ENCODE results near the gene AOC3. TPM values are rescaled to one million over a fixed set of nuclear protein-coding genes. Genes with fewer than 3 reads are reported as not detected.

Gene AOC3
- total and polyA plus RNA-seq, 2 of the 13 experiments (the other 11 are each of a cell fraction or from before 2014, with no cell fraction given), result 8.7 to 51.7 TPM

- TF ChIP-seq RXRA (CRISPR knock-in tag; IDR thresholded peaks at IDR 0.05) (no peak), ZNF644 (CRISPR knock-in tag; IDR thresholded peaks at IDR 0.05; ENCODE audit: low read depth) (no peak), ZNF431 (CRISPR knock-in tag; IDR thresholded peaks at IDR 0.05; ENCODE audit: borderline replicate concordance, low read depth) (no peak), XRCC5 (optimal IDR thresholded peaks at IDR 0.05; ENCODE audit: low read length) (peak; percentile 90), MED1 (CRISPR knock-in tag; IDR thresholded peaks at IDR 0.05) (0 out of 2 replicates have a peak, but pooled peaks have one; percentile 11), CENPBD1 (CRISPR knock-in tag; IDR thresholded peaks at IDR 0.05; ENCODE audit: borderline replicate concordance, low read depth) (no peak), ZNF44 (CRISPR knock-in tag; IDR thresholded peaks at IDR 0.05) (no peak), HMGA1 (CRISPR knock-in tag; conservative IDR thresholded peaks at IDR 0.05) (no peak), U2AF1 (optimal IDR thresholded peaks at IDR 0.05; ENCODE audit: low read depth, low read length) (no peak), SYNCRIP (IDR thresholded peaks at IDR 0.05; ENCODE audit: insufficient read depth, low read depth, low read length) (no peak), KLF11 (CRISPR knock-in tag; IDR thresholded peaks at IDR 0.05) (no peak), KDM2A (CRISPR knock-in tag; IDR thresholded peaks at IDR 0.05; ENCODE audit: borderline replicate concordance, low read depth) (no peak), ZFP1 (CRISPR knock-in tag; IDR thresholded peaks at IDR 0.05) (no peak), IRX3 (CRISPR knock-in tag; IDR thresholded peaks at IDR 0.05; ENCODE audit: borderline replicate concordance, low read depth) (no peak), GATAD2A (CRISPR knock-in tag; IDR thresholded peaks at IDR 0.05) (0 out of 2 replicates have a peak, but pooled peaks have one; percentile 33), HDAC2 (CRISPR knock-in tag; IDR thresholded peaks at IDR 0.05) (no peak), ZNF33B (CRISPR knock-in tag; IDR thresholded peaks at IDR 0.05) (no peak)
- TF ChIP-seq, protein P1, sequence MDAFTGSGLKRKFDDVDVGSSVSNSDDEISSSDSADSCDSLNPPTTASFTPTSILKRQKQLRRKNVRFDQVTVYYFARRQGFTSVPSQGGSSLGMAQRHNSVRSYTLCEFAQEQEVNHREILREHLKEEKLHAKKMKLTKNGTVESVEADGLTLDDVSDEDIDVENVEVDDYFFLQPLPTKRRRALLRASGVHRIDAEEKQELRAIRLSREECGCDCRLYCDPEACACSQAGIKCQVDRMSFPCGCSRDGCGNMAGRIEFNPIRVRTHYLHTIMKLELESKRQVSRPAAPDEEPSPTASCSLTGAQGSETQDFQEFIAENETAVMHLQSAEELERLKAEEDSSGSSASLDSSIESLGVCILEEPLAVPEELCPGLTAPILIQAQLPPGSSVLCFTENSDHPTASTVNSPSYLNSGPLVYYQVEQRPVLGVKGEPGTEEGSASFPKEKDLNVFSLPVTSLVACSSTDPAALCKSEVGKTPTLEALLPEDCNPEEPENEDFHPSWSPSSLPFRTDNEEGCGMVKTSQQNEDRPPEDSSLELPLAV (CRISPR knock-in tag; conservative IDR thresholded peaks at IDR 0.05; ENCODE audit: low read depth), result no peak
- TF ChIP-seq, protein P2, sequence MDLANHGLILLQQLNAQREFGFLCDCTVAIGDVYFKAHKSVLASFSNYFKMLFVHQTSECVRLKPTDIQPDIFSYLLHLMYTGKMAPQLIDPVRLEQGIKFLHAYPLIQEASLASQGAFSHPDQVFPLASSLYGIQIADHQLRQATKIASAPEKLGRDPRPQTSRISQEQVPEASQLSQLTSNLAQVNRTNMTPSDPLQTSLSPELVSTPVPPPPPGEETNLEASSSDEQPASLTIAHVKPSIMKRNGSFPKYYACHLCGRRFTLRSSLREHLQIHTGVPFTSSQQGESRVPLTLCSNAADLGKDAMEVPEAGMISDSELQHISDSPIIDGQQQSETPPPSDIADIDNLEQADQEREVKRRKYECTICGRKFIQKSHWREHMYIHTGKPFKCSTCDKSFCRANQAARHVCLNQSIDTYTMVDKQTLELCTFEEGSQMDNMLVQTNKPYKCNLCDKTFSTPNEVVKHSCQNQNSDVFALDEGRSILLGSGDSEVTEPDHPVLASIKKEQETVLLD (CRISPR knock-in tag; IDR thresholded peaks at IDR 0.05; ENCODE audit: low read depth), result no peak
- TF ChIP-seq, protein P3, sequence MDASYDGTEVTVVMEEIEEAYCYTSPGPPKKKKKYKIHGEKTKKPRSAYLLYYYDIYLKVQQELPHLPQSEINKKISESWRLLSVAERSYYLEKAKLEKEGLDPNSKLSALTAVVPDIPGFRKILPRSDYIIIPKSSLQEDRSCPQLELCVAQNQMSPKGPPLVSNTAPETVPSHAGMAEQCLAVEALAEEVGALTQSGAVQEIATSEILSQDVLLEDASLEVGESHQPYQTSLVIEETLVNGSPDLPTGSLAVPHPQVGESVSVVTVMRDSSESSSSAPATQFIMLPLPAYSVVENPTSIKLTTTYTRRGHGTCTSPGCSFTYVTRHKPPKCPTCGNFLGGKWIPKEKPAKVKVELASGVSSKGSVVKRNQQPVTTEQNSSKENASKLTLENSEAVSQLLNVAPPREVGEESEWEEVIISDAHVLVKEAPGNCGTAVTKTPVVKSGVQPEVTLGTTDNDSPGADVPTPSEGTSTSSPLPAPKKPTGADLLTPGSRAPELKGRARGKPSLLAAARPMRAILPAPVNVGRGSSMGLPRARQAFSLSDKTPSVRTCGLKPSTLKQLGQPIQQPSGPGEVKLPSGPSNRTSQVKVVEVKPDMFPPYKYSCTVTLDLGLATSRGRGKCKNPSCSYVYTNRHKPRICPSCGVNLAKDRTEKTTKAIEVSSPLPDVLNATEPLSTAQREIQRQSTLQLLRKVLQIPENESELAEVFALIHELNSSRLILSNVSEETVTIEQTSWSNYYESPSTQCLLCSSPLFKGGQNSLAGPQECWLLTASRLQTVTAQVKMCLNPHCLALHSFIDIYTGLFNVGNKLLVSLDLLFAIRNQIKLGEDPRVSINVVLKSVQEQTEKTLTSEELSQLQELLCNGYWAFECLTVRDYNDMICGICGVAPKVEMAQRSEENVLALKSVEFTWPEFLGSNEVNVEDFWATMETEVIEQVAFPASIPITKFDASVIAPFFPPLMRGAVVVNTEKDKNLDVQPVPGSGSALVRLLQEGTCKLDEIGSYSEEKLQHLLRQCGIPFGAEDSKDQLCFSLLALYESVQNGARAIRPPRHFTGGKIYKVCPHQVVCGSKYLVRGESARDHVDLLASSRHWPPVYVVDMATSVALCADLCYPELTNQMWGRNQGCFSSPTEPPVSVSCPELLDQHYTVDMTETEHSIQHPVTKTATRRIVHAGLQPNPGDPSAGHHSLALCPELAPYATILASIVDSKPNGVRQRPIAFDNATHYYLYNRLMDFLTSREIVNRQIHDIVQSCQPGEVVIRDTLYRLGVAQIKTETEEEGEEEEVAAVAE (CRISPR knock-in tag; IDR thresholded peaks at IDR 0.05; ENCODE audit: borderline replicate concordance), result no peak
- TF ChIP-seq, protein P4, sequence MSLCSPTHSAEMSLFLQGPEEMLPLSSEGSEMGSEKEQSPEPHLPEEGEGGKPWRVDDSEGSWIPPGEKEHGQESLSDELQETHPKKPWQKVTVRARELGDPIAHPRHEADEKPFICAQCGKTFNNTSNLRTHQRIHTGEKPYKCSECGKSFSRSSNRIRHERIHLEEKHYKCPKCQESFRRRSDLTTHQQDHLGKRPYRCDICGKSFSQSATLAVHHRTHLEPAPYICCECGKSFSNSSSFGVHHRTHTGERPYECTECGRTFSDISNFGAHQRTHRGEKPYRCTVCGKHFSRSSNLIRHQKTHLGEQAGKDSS (CRISPR knock-in tag; IDR thresholded peaks at IDR 0.05; ENCODE audit: borderline replicate concordance, low read depth), result no peak
Observed at GRCh38 chr17:42819939-42820535, 31.0 kb upstream of the AOC3 start (continued).

Data from HepG2 (cell line).